Stimulated activated CD8-positive, alpha-beta memory T cell treated with anti-CD3 and anti-CD28 coated beads, Interleukin-12 subunit alpha, Interleukin-12 subunit beta, amount 100 ng/mL, for 24 hours (primary cell): ENCODE measurements around the gene KLC4.

Experiments used
- DNase-seq: peaks from one replicate; pipeline ENCODE4 v3.0.0-alpha.2; 2020; ENCODE audit errors: extremely low read depth

Gene KLC4

DNA sequence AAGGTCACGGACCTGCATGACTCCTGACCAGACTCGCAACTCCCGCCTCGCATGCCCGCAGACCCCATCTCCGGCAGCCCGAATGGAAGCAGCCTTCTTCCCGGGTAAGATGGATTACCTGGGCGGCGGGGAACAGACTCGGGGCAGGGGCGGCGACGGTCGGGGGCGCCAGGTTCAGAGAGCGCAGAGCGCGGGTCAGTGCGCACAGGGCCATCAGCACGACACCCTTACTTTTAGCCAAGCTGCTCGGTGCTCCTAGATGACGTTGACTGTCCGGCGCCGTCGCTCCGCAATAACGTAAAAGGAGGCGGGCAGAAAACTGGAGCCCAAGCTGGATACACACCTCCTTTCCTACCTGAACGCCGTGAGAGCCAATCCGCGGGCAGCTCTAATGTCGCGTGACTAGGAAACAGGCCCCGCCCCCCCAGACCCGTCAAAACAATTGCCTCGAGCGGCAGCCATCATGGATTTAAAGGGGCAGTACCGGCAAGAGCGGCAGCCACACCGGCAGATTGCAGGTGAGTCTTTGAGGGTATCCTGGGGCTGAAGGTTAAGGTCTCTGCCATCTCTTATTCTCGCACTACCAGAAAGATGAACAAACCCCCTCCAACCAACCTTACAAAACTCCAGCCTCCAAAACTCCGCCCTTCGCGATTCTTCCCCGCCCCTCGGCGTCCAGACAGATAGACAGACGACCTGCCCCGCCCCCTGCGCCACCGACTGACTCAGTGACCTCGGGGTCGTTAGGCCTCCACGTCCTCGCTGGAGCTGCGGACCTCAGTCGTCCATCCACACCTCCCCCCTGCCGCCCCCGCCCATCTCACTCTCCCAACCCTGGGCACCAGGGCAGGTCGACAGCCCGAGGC is at the start of gene KLC4, which contains the start of gene MRPL2:
Gene KLC4, plus strand, starts transcription at position 464 of the 866 bp plus-strand sequence. CDS start 1,705 bp downstream, outside the sequence.
Gene MRPL2, minus strand, starts transcription at position 267 of the 866 bp plus-strand sequence. Its CDS starts 53 bp downstream, at position 214.
- peak; percentile 89 for DNase-seq

DNA sequence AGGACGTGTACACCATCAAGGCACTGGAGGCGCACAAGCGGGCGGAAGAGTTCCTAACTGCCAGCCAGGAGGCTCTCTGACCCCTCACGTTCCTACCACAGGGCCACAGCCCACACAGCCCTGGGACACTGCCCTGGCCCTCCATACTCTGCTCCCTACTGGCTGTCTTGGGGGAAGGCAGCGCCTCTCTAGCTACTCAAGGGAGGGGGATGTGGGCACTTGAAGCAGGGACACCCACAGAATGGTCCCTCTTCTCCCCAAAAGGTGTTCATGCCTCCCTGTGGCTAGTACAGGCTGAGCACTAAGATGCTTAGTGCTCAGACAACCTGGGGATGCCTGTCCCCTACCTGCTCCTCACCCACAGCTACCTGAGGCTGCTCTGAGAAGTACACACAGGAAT is 48.2 kb upstream of the KLC4 start:
- DNase-seq: no peak

DNA sequence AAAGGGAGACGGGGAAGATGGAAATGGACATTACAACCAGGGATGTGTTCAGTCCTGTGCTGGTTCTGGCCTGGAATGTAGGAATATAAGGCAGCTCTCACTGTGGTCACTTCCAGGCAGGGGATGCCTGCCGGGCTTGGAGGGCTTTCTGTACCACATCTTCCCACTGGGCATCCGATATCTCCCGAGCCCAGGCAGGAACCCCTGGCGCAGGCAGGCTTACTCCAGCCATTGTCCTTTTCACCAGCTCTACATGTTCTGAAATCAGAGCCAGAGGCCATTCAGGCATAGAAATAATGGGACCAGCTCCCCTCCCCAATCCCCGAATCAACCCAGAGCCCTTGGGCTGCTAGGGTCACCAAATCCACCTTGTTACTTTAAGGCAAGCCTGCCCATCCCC is 47.1 kb upstream of the KLC4 start:
- DNase-seq: no peak

DNA sequence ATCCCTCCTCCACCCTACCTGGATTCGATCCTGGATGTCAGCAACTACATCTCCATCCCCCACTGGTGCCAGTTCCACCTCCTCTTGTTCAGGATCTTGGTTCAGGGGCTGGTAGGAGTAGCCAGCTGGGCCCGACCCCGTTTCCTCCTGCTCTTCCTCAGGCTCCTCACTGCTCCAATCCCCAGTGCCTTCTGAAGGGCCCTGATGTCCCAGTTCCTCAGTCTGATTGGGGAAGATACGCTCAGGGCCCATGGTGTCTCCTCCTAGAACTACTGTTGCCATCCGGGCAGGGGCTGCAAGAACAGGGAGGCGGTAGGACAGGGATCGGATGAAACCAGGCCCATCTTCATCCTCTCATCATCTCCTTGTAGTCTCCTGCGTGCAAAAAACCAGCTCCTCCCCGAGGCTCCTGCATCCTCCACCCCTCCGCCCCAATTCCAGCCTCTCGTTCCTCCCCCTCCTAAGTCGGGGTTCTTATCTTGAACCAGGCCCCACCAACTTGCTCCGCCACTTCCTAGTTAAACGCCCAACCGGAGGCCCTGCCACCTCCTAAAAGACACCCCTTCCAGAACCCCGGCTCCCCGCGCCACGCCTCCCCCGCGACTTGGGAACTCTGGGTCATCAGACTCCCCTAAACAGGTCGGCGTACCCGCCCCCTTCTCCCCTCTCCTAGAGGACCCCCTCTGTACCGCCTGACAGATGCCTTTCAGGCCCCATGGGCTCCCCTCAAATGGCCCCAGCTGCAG is 46.2 kb upstream of the KLC4 start:
- no peak for DNase-seq

DNA sequence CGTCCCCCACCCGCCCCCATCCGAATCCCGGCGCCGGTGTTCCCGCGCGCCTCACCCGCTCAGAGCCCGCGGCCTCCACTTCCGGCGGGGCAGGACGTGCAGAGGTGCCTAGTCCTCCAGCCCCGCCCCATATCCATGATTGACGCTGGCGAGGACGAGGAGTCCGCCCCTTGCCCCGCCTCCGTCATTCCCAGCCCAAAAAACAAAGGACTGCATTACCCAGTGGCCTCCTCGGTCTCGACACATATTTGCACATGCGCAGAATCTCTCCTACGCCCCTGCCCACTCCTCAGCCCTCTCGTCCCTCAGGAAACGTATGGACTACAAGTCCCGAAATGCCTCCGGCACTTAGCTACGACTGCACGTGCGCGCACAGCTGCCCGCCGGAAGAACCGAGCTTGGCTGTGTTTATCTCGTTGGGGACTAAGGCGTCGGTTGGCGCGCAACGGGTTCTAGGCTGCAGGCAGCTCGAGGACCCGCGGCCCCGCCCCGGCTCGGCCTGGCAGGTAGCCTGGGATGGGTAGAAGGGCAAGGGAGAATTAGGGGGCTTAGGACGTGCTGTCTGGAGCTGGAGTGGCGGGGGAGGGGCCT is 45.5 kb upstream of the KLC4 start, which contains the start of the genes KLHDC3 and MEA1:
Gene KLHDC3, plus strand, starts transcription at position 407 of the 591 bp plus-strand sequence. CDS start 2,944 bp downstream, outside the sequence.
Gene MEA1, minus strand, starts transcription at position 104 of the 591 bp plus-strand sequence. CDS start 133 bp downstream, outside the sequence.
- DNase-seq: peak; percentile 96

DNA sequence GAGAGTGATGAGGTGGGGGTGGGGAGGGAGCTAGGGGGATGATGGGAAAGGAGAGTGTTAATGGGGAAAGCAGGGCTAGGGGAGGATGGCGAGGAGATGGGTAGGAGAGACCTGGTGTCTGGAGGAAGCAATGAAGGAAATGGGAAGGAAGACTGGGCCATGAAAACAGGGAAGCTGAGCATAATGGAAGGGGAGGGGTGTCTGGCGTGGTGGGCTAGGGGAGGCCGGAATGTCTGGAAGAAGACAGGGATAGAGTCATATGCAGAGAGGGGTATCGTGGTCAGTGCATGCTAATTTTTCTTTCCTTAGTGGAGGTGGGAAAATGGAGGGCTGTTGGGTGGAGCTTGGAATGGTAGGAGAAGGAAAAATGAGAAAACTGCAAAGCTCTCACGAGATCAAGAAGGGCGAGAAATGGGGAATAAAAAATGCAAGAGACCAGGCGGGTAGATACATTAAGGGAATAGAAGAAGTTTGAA is 45.0 kb upstream of the KLC4 start:
- no peak for DNase-seq

DNA sequence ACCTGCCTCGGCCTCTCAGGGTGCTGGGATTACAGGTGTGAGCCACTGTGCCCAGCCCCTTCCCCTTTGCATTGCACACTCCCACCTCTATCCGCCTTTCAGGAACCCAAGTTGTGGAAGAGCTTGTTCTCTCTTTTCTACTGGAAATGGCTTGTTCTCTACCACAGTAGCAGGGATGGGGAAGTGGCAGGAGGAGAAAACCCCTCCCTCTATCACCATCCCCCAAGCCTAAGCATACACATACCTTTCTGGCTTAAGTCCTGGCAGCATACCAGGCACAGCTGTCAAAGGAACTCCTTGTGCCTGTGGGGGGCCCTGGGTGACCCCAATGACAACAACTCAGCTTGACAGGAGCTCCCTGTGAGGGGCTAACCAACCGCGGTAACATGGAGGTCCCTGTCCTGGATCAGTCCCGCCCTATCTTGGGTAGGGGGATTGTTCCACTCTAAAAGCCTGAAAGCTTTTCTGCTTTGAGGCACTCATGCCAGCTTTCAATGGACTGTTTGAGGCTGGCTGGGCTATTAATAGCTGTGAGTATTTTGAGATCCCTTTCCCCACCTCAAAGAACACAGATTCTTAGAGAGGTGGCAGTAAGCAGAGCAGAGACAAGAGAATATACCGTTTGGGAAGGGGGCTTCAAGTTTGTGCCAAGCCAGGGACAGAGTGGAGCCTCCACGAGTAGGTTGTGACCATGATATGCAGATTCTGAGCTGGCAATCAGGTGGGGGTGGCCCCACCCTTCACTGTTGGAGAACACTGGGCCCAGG is 43.1 kb upstream of the KLC4 start:
- DNase-seq: no peak

DNA sequence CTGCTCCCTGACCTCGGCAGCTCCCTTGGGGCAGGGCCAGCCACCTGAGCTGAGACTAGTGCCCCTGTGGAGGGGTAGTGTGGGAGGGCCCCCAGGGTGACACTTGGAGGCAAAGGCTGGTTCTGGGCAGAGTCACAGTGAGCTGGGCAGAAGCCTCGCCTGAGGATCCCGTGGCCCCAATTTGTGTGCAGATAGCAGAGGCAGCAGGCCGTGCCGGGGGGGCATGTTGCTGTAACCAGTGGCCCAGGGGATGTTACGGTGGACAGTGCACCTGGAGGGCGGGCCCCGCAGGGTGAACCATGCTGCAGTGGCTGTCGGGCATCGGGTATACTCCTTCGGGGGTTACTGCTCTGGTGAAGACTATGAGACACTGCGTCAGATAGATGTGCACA is 42.5 kb upstream of the KLC4 start:
- DNase-seq: no peak

DNA sequence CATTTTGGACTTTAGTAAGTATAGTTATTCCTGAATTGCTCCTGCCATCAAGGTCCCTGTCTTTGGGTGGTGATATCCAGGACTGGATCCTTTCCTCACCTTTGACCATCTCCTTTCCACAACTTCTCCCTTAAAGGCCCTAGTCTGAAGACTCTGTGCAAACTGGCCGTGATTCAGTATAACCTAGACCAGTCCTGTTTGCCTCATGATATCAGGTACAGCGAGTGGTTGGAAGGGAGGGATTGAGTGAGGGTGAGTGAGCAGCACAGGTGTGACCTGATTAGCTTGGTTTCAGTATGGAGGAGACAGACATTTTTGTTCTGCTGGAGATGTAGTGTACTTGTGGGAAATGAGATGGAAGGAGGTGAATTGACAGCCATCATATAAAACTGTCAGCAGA is 40.3 kb upstream of the KLC4 start:
- no peak for DNase-seq

DNA sequence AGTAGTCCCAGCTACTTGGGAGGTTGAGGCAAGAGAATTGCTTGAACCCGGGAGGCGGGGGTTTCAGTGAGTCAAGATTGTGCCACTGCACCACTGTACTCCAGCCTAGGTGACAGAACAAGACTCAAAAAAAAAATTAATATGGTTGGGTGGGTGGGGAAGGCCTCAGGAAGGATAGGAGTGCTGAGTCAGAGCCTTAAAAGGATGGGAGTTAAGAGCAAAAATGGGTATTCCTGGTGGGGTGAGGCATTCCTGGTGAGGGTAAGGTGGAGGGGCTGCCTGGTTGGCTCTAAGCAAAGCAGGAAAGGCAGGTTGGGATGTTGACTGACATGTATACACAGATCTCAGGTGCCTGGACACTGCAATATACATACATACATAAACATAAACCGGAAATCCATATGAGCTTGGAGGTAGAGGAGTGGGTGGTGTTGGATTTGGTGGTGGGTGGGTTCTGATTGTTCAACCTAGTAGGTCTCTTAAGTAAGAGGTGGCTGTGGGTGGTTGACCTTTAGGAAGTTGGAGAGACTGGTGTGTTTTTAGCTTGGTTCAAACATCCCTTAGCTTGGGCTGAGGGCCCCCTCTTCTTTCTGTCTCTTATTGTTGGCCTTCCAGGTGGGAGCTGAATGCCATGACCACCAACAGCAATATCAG is 39.3 kb upstream of the KLC4 start:
- no peak for DNase-seq

DNA sequence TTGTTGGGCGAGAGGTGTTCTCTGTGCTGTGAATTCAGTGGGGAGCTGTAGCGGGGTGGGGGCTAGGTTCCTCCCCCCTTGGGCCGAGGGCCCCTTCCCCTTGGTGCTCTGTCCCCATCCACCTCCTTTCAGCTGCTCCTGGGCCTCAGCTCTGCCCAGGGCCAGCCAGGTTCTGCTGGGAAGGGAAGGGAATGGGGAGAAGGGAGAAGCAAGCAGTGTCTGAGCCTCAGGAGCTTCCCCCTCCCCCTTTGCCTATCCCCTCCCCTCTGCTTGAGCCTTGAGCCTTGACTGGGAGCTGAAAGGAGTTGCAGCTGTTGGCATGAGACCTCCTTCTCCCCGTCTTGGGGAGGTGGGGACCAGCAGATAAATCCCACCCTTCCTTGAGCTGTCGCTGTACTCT is 38.6 kb upstream of the KLC4 start:
- DNase-seq: no peak

DNA sequence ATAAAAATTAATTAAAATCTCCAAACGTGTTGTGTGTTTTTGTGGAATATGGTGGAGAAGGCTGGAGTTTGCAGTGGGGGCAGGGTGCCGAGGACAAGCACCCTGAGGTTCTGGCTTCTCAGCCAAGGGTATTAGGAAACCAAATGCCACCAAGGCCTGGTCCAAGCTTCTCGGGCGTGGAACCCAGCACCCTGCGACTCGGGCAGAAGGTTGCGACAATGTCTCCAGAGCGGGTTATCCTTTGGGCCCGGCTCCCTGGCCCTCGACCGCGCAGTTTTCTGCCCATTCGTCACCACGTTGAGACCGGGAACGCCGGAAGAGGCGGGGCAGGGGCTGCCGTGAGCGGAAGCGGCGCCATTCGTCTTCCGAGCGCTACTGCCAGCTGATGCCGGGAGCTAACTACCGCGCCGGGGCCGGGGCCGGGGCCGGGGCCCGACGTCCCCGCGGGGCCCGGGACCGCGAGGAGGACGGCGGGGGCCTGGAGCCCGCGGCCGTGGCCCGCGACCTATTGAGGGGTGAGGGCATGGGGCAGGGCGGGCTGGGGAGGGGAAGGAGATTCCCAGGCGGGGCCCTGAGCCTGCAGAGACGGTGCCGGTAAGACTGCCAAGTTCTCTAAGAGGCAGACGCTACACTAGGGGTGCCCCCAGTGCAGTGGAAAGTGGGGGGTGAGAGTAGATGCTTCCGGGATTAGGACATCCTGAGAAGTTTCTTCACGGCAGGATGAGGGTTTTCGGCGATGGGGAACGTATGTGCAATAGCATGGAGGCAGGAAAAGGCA is 38.0 kb upstream of the KLC4 start, which contains the start of gene RRP36:
Gene RRP36, plus strand, starts transcription at position 354 of the 778 bp plus-strand sequence. Its CDS starts 32 bp downstream, at position 386.
- DNase-seq: peak; percentile 61

DNA sequence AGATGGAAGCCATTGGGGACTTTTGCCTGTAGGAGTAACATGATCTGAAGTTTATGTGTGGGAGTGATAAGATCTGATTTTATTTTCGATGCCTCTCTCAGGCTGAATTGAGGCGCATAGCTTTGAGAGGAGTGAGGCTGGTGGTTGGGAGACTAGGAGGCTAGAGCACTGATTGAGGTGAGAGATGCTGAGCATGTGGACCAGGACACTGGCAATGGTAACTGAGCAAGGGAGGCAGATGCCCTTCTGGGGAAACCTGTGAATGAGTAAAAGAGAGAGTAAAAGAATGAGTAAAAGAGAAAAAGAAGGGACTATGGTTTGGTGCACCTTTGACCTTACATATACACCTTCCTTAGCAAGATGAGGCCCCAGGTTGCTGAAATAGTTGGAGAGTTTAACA is 35.0 kb upstream of the KLC4 start:
- no peak for DNase-seq

DNA sequence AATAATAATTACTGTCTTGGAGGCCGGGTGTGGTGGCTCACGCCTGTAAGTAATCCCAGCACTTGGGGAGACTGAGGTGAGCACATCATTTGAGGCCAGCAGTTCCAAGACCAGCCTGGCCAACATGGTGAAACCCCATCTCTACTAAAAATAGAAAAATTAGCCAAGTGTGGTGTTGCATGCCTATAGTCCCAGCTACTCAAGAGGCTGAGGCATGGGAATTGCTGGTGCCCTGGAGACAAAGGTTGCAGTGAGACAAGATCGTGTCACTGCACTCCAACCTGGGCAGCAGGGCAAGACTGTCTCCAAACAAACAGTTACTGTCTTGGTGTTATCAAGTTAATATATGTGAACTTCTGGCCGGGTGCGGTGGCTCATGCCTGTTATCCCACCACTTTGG is 33.1 kb upstream of the KLC4 start:
- DNase-seq: no peak

DNA sequence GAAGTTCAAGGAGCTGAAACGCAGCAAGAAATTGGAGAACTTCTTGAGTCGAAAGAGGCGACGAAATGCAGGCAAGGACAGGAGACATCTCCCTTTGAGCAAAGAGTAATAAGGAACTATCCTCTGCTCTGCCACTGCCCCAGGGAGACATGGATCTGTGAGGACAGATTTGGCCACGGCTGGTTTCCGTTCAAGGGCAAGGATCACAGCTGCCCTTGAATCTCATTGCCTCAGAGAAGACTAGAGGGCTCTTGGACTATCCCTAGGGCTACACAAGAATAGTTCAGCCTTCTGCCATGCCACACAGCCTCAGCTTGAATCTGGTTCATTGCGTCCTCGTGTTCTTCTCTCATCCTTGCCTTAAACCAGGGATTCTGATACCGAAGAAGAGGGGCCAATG is 30.3 kb upstream of the KLC4 start:
- DNase-seq: no peak

DNA sequence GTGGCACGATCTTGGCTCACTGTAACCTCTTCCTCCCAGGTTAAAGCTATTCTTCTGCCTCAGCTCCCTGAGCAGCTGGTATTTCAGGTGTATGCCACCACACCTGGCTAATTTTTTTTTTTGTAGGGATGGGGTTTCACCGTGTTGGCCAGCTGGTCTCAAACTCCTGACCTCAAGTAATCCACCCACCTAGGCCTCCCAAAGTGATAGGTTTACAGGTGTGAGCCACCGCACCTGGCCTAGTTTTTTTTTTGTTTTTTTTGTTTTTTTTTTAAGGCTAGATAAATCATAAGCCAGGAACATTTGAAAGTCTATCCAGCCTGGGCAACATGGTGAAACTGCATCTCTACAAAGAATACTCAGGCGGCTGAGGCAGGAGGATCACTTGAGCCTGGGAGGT is 27.1 kb upstream of the KLC4 start:
- no peak for DNase-seq

DNA sequence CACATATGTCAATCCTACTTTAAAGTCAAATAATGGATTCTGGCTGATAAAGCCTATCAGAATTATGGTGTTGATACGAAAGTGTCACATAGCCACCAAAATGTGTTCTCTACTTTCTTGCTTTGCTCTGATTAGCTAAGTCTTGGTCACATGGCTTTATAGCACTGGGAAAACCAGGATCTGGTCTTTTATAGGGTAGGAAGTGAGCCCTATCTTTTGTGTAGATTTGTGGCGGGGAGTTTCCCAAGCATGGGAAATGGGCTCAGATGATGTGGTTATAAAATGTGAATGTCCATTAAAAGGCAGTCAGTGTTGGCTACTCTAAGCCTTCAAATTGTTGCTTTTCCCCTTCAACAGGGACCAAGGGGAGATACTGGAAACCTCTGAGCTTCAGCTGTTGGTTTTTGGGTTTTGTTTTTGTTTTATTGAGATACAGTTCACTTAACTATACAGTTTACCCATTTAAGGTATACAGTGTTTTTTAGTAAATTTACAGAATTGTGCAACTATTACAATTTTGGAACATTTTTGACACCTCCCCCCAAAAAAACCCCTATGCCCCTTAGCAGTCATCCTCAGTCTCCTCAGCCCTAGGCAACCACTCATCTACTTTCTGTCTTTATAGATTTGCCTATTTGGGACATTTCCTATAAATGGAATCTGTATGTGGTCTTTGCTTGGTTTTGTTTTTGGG is 25.8 kb upstream of the KLC4 start:
- no peak for DNase-seq

DNA sequence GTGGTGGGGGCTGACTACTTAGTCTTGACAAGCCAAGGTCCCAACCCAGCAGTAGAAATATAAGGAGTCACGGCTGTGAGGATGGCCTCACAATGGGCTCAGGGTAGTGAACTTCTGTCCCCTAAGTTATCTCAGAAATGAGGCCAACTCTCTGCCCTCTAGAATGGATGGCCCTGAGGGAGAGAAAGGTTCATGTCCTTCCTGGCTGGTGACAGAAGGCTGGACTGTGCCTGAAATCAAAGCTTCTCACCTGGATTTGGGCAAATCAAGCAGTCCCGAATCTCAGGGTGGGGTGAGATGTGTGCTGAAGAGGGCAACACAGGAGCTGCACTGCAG is 25.3 kb upstream of the KLC4 start:
- no peak for DNase-seq

DNA sequence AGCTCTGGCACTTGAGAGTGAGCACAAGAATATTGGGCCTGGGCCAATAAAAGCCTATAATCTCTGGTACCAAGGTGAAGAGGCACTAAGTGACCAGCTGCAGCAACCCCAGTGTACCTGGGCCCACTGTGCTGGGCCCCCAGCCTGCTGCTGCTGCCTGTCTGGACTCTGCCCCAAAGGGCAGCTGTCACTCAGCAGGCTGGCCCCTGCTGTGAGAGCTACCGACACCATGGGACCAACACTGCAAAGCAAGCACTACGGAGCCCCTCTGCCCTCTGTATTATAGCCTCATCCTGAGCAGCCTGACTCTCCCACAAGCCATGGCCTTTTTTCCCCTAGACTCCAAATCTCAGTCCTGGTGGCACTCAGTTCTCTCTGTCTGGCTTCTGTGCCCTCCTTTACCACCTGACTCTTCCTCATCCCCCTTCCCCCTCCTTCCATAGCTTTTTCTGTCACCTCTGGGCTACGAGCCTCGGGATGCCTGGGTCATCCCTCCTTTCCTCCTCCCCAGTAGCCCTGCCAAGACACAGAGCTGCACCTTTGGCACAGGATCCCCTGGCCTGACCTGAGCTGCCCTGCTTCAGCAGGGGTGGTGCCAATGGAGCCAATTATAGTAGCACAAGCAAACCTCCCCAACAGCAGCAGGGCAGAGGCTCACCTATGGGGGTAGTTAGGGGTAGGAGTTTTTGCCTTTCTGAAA is 23.8 kb upstream of the KLC4 start:
- no peak for DNase-seq
